Measurements from ENCODE around the gene WDR45B.
A peak's percentile ranks its signal among the peaks of the same experiment; 100 is the strongest.

Gene WDR45B

DNA sequence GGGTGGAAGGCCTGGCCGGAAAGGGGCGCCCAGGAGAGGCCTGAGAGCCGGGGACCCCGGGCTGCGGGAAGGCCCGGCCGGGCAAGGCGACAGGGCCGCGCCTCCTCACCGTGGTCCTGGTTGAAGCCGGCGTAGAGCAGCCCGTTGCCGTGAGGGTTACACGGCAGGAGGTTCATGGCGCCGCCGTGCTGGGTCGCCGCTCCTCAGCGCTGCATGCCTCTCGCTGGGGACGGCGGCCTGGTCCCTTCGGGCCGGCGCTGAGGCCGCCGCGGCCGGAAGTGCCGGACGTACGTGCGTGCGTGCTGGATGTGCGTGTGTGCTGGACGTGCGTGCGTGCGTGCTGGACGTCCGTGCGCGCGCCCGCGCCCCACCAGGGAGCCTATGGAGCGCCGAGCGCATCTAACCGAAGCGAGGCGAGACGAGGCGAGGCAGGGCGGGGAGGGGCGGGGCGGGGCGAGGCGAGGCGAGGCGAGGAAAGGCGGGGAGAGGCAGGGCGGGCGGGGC lies at the start of gene WDR45B:
Gene WDR45B (minus strand): TSS at position 280 of the 504 bp plus-strand sequence. CDS start 104 bp downstream, at position 176.
- peak; percentile 96 for DNase-seq (ENCODE audit: low spot score)
- H3K4me1 ChIP-seq (ENCODE audit: insufficient read depth, poor library complexity, severe bottlenecking): peaks cover 10% of the 10 kb centered on the region
- H3K27me3 ChIP-seq (ENCODE audit: insufficient read depth, poor library complexity, severe bottlenecking): no peaks in the 10 kb centered on the region
- ATAC-seq (ENCODE audit: low read depth): peak; percentile 91
- H3K27ac ChIP-seq (ENCODE audit: poor library complexity, severe bottlenecking): peak within 1 kb of the TSS; percentile 96
- H3K36me3 ChIP-seq (ENCODE audit: low read depth): peaks cover 32% of the 10 kb centered on the region
- no peaks in the 10 kb centered on the region for H3K9me3 ChIP-seq (ENCODE audit: severe bottlenecking)
- TF ChIP-seq CTCF (IDR thresholded peaks at IDR 0.05; ENCODE audit: poor library complexity, severe bottlenecking): no peak
- H3K4me3 ChIP-seq (ENCODE audit: severe bottlenecking): peak within 1 kb of the TSS; percentile 92

- Histone ChIP-seq H3K36me3 (ENCODE audit: low read depth) (no peaks in the 10 kb centered on the region), H3K4me3 (ENCODE audit: severe bottlenecking) (peak overlapping the region; percentile 56), H3K4me1 (ENCODE audit: insufficient read depth, poor library complexity, severe bottlenecking) (no peaks in the 10 kb centered on the region), H3K27ac (ENCODE audit: poor library complexity, severe bottlenecking) (no peak overlapping the region), H3K27me3 (ENCODE audit: insufficient read depth, poor library complexity, severe bottlenecking) (no peaks in the 10 kb centered on the region), H3K9me3 (ENCODE audit: severe bottlenecking) (no peaks in the 10 kb centered on the region)
- no peak for DNase-seq (ENCODE audit: low spot score)
- no peak for TF ChIP-seq CTCF (IDR thresholded peaks at IDR 0.05; ENCODE audit: poor library complexity, severe bottlenecking)
- ATAC-seq (ENCODE audit: low read depth): no peak
Measured at GRCh38 chr17:82697808-82698064, 49.5 kb upstream of the WDR45B start.

DNA sequence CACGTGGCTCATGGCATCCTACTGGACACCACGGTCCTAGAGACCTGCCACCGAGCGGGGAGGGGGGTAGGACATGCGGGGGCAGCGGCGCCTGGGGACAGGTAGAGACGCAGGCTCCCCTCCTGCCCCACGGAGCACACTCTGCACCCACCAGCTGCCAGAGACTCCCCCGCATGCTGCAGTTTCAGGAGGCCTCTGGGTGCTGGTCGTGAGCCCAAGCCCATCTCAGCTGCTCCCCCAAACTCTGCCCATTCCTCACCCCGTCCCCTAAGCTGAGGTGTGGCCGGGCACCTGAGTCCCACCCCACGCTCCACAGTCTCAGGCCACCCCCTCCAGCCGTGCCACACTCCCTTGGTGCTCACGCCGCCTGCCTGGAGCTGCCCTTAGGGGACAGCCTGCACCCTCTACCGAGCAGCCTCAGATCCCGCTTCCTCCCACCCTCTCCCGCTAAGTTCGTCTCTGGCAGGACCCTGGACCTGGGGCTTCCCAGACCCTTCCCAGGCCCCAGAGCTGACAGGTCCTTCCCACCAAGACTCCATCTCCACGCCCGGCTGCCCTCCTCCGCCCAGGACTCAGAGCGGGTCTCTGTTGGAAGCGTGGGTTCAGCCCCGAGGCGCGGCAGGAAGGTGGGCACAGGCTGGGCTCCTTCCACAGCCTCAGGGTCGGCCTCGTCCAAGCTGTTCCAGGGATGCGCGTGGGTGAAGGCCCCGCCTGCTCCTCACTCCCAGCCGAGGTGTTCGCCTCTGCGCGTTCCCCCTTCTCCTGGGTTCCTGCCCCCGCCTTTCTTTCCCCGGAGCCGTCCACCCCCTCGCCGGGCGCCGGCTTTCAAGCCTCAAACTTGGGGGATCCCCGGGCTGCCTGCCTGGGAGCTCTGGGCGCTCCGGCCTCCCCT lies 48.9 kb upstream of the WDR45B start:
- no peak for DNase-seq (ENCODE audit: low spot score)
- H3K27me3 ChIP-seq (ENCODE audit: insufficient read depth, poor library complexity, severe bottlenecking): no peaks in the 10 kb centered on the region
- no peak for TF ChIP-seq CTCF (IDR thresholded peaks at IDR 0.05; ENCODE audit: poor library complexity, severe bottlenecking)
- peak overlapping the region; percentile 56 for H3K4me3 ChIP-seq (ENCODE audit: severe bottlenecking)
- no peak overlapping the region for H3K27ac ChIP-seq (ENCODE audit: poor library complexity, severe bottlenecking)
- H3K9me3 ChIP-seq (ENCODE audit: severe bottlenecking): no peaks in the 10 kb centered on the region
- H3K4me1 ChIP-seq (ENCODE audit: insufficient read depth, poor library complexity, severe bottlenecking): no peaks in the 10 kb centered on the region
- no peak for ATAC-seq (ENCODE audit: low read depth)
- no peaks in the 10 kb centered on the region for H3K36me3 ChIP-seq (ENCODE audit: low read depth)

DNA sequence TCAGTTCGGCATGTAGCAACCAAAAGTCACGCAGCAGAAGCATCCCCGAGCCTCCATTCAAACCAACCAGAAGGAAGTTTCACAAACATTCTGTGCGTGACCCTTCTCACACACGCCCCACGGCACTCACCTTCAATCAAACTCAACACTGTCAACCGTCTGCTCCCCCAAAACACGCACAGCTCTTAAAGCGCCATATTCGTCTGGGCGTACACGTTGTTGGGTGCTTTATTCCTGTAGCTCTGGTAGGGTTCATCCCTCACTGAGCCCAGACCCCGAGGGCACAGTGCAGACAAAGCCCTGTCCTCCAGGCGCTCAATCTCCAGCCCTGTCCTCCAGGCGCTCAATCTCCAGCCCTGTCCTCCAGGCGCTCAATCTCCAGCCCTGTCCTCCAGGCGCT lies 48.0 kb upstream of the WDR45B start:
- no peaks in the 10 kb centered on the region for H3K36me3 ChIP-seq (ENCODE audit: low read depth)
- H3K27me3 ChIP-seq (ENCODE audit: insufficient read depth, poor library complexity, severe bottlenecking): no peaks in the 10 kb centered on the region
- no peak for TF ChIP-seq CTCF (IDR thresholded peaks at IDR 0.05; ENCODE audit: poor library complexity, severe bottlenecking)
- DNase-seq (ENCODE audit: low spot score) (no peak), ATAC-seq (ENCODE audit: low read depth) (no peak)
- H3K4me3 ChIP-seq (ENCODE audit: severe bottlenecking): no peak overlapping the region
- no peaks in the 10 kb centered on the region for H3K4me1 ChIP-seq (ENCODE audit: insufficient read depth, poor library complexity, severe bottlenecking)
- H3K27ac ChIP-seq (ENCODE audit: poor library complexity, severe bottlenecking): no peak overlapping the region
- no peaks in the 10 kb centered on the region for H3K9me3 ChIP-seq (ENCODE audit: severe bottlenecking)

DNA sequence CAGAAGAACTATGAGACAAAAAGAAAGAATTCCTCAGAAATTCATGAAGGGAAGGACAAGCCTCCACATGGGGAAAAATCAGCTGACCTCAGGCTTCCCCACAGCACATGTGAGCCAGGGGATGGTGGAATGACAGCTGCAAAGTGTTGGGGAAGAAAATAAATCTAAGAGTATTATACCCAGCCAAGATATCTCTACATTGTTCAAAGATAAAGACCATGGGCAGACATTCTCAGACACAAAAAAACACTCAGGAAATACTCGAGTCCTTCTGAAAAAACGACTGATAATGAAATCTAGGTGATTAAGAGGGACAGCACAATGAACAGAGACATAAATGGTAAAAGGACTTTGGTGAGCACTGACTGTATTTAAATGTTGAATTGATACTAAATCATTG lies 46.4 kb upstream of the WDR45B start:
- H3K9me3 ChIP-seq (ENCODE audit: severe bottlenecking): no peaks in the 10 kb centered on the region
- no peak for TF ChIP-seq CTCF (IDR thresholded peaks at IDR 0.05; ENCODE audit: poor library complexity, severe bottlenecking)
- no peaks in the 10 kb centered on the region for H3K27me3 ChIP-seq (ENCODE audit: insufficient read depth, poor library complexity, severe bottlenecking)
- H3K27ac ChIP-seq (ENCODE audit: poor library complexity, severe bottlenecking): no peak overlapping the region
- no peaks in the 10 kb centered on the region for H3K36me3 ChIP-seq (ENCODE audit: low read depth)
- ATAC-seq (ENCODE audit: low read depth) (no peak), DNase-seq (ENCODE audit: low spot score) (no peak)
- no peak overlapping the region for H3K4me3 ChIP-seq (ENCODE audit: severe bottlenecking)
- H3K4me1 ChIP-seq (ENCODE audit: insufficient read depth, poor library complexity, severe bottlenecking): no peaks in the 10 kb centered on the region
